Astrocyte (in vitro differentiated cells and primary cell): Measurements from ENCODE around the gene ZNF668. TPM values are rescaled to one million over a fixed set of nuclear protein-coding genes. Genes with fewer than 3 reads are reported as not detected.
A peak's percentile ranks its signal among the peaks of the same experiment; 100 is the strongest.

Experiments used
- DNase-seq: peaks from one replicate; pipeline ENCODE4 v3.0.0-alpha.2; 2010; ENCODE audit warnings: low read depth
- FAIRE-seq: peaks from 2 replicates; lab custom pipeline; 2011; peaks lifted over from hg19 to GRCh38; lab: Jason Lieb, UNC
- H2AFZ ChIP-seq: 2 replicates; pipeline ENCODE4 v1.6.0; 2012; ENCODE audit warnings: low read depth, low read length, inconsistent platforms
- H3K27ac ChIP-seq: 2 replicates; pipeline ENCODE4 v1.5.1; 2011; ENCODE audit warnings: low read depth, low read length, inconsistent platforms
- H3K27me3 ChIP-seq: 2 replicates; pipeline ENCODE4 v1.6.0; 2011; ENCODE audit warnings: low read length, inconsistent platforms; ENCODE audit not compliant: insufficient read depth
- H3K36me3 ChIP-seq: 2 replicates; pipeline ENCODE4 v1.5.1; 2011; ENCODE audit warnings: low read length, inconsistent platforms; ENCODE audit not compliant: insufficient read depth
- H3K4me1 ChIP-seq: 2 replicates; pipeline ENCODE4 v1.5.1; 2011; ENCODE audit warnings: low read length, inconsistent platforms; ENCODE audit not compliant: insufficient read depth
- H3K4me2 ChIP-seq: 2 replicates; pipeline ENCODE4 v1.6.0; 2012; ENCODE audit warnings: low read length, inconsistent platforms
- H3K4me3 ChIP-seq: 2 replicates; pipeline ENCODE4 v1.5.1; 2011; ENCODE audit warnings: low read depth, mild to moderate bottlenecking, low read length, inconsistent platforms; ENCODE audit not compliant: insufficient read depth
- H3K79me2 ChIP-seq: 2 replicates; pipeline ENCODE4 v1.6.0; 2012; ENCODE audit warnings: mild to moderate bottlenecking, low read length, inconsistent platforms; ENCODE audit not compliant: insufficient read depth
- H3K9ac ChIP-seq: 2 replicates; pipeline ENCODE4 v1.6.0; 2012; ENCODE audit warnings: mild to moderate bottlenecking, low read length, inconsistent platforms
- H3K9me3 ChIP-seq: 2 replicates; pipeline ENCODE4 v1.5.1; 2012; ENCODE audit warnings: low read depth, mild to moderate bottlenecking, low read length, inconsistent platforms; ENCODE audit not compliant: insufficient read depth
- H4K20me1 ChIP-seq: 2 replicates; pipeline ENCODE4 v1.6.0; 2012; ENCODE audit warnings: low read length, inconsistent platforms; ENCODE audit not compliant: insufficient read depth
- H3K27ac Mint-ChIP-seq: one replicate; pipeline ENCODE4 v1.8.0; 2021; ENCODE audit warnings: mild to moderate bottlenecking, mixed read lengths; ENCODE audit not compliant: unreplicated experiment
- H3K27me3 Mint-ChIP-seq: one replicate; pipeline ENCODE4 v1.8.0; 2021; ENCODE audit warnings: low read depth, mixed read lengths; ENCODE audit not compliant: unreplicated experiment
- H3K36me3 Mint-ChIP-seq: one replicate; pipeline ENCODE4 v1.8.0; 2021; ENCODE audit warnings: low read depth, mixed read lengths; ENCODE audit not compliant: unreplicated experiment
- H3K4me1 Mint-ChIP-seq: one replicate; pipeline ENCODE4 v1.8.0; 2021; ENCODE audit warnings: low read depth, mixed read lengths; ENCODE audit not compliant: unreplicated experiment
- H3K4me3 Mint-ChIP-seq: one replicate; pipeline ENCODE4 v1.8.0; 2021; ENCODE audit warnings: mild to moderate bottlenecking, moderate library complexity, mixed read lengths; ENCODE audit not compliant: unreplicated experiment
- H3K9me3 Mint-ChIP-seq: one replicate; pipeline ENCODE4 v1.8.0; 2021; ENCODE audit warnings: mild to moderate bottlenecking, mixed read lengths; ENCODE audit not compliant: unreplicated experiment
- CTCF ChIP-seq: IDR thresholded peaks from 2 replicates; pipeline ENCODE4 v1.5.1; 2011; ENCODE audit warnings: low read depth, mild to moderate bottlenecking, inconsistent platforms, low read length, moderate library complexity; ENCODE audit not compliant: insufficient read depth
- EZH2 ChIP-seq: IDR thresholded peaks from 2 replicates; pipeline ENCODE4 v1.6.1; 2012; ENCODE audit warnings: mild to moderate bottlenecking, low read length, inconsistent platforms; ENCODE audit not compliant: insufficient read depth
- total RNA-seq: library from RNA; stranded (reverse); gene quantifications from 2 replicates; pipeline ENCODE4 v1.2.1, GENCODE V29; 2021

The ZNF668 gene
- total RNA-seq, 1 donor from 2014 or later, result 21.6 TPM

- Mint-ChIP-seq H3K4me1 (peaks cover 18% of the 10 kb centered on the region), H3K9me3 (no peaks in the 10 kb centered on the region), H3K27me3 (no peaks in the 10 kb centered on the region), H3K27ac (peak within 1 kb of the TSS; percentile 95), H3K36me3 (peaks cover 8% of the 10 kb centered on the region), H3K4me3 (peak within 1 kb of the TSS; percentile 94)
- DNase-seq, result peak; percentile 96
- H3K36me3 ChIP-seq, result peaks cover 3% of the 10 kb centered on the region
- H3K4me3 ChIP-seq, result peak within 1 kb of the TSS; percentile 93
- H3K9ac ChIP-seq, result peak within 1 kb of the TSS; percentile 92
- peaks cover 24% of the 10 kb centered on the region for H3K79me2 ChIP-seq
- H3K4me1 ChIP-seq, result peaks cover 12% of the 10 kb centered on the region
- H4K20me1 ChIP-seq, result peaks cover 19% of the 10 kb centered on the region
- H3K9me3 ChIP-seq, result no peaks in the 10 kb centered on the region
- TF ChIP-seq CTCF (no peak), EZH2 (no peak)
- H2AFZ ChIP-seq, result peak within 1 kb of the TSS; percentile 93
- H3K27me3 ChIP-seq, result no peaks in the 10 kb centered on the region
- FAIRE-seq, result peak; percentile 67
- peak within 1 kb of the TSS; percentile 94 for H3K27ac ChIP-seq
- H3K4me2 ChIP-seq, result peak within 1 kb of the TSS; percentile 95
These were observed 41.0 kb downstream of the ZNF668 start, which contains the start of gene STX4 for GRCh38 chr16:31032736-31033708. Gene STX4 (plus strand): TSS chr16:31033558. CDS start chr16:31033806, 248 bp downstream.

DNA sequence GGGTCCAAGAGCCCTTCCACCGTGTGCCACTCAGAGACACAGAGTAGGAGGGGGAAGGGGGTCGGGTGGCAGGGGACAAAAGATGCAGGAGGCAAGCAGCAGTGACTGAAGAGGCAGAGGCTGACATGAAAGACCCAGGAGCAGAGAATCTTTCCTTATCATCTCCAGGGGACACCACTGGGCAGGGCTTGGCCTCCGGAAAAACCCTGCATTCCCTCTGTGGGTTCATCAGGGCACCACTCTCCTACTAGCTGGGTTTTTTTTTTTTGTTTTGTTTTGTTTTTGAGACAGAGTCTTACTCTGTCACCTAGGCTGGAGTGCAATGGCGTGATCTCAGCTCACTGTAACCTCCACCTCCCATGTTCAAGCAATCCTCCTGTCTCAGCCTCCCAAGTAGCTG is 42.8 kb downstream of the ZNF668 start:
- Mint-ChIP-seq H3K9me3 (no peaks in the 10 kb centered on the region), H3K27ac (no peak overlapping the region), H3K27me3 (no peaks in the 10 kb centered on the region), H3K36me3 (peaks cover 2% of the 10 kb centered on the region), H3K4me3 (peak overlapping the region; percentile 94), H3K4me1 (peaks cover 18% of the 10 kb centered on the region)
- Histone ChIP-seq H3K36me3 (peaks cover 1% of the 10 kb centered on the region), H3K9me3 (no peaks in the 10 kb centered on the region), H3K9ac (no peak overlapping the region), H4K20me1 (peaks cover 15% of the 10 kb centered on the region), H2AFZ (no peak overlapping the region), H3K4me1 (peaks cover 12% of the 10 kb centered on the region), H3K4me3 (no peak overlapping the region), H3K27me3 (no peaks in the 10 kb centered on the region), H3K79me2 (peaks cover 20% of the 10 kb centered on the region), H3K27ac (no peak overlapping the region), H3K4me2 (no peak overlapping the region)
- no peak for DNase-seq
- FAIRE-seq, result no peak
- TF ChIP-seq CTCF (no peak), EZH2 (no peak)
